GM19455 (cell line): ENCODE results near the gene APBA3.

ENCODE experiments used
- ATAC-seq: cut with Tn5 transposase; IDR thresholded peaks from one replicate; pipeline ENCODE4 v1.9.1; 2021; ENCODE audit not compliant: unreplicated experiment

The APBA3 gene, protein sequence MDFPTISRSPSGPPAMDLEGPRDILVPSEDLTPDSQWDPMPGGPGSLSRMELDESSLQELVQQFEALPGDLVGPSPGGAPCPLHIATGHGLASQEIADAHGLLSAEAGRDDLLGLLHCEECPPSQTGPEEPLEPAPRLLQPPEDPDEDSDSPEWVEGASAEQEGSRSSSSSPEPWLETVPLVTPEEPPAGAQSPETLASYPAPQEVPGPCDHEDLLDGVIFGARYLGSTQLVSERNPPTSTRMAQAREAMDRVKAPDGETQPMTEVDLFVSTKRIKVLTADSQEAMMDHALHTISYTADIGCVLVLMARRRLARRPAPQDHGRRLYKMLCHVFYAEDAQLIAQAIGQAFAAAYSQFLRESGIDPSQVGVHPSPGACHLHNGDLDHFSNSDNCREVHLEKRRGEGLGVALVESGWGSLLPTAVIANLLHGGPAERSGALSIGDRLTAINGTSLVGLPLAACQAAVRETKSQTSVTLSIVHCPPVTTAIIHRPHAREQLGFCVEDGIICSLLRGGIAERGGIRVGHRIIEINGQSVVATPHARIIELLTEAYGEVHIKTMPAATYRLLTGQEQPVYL

GRCh38 chr19:3761382-3762129 is at the start of gene APBA3:
APBA3 (minus strand) TSS chr19:3761692; CDS start chr19:3760264, 1,428 bp downstream.
- no peak for ATAC-seq

DNA sequence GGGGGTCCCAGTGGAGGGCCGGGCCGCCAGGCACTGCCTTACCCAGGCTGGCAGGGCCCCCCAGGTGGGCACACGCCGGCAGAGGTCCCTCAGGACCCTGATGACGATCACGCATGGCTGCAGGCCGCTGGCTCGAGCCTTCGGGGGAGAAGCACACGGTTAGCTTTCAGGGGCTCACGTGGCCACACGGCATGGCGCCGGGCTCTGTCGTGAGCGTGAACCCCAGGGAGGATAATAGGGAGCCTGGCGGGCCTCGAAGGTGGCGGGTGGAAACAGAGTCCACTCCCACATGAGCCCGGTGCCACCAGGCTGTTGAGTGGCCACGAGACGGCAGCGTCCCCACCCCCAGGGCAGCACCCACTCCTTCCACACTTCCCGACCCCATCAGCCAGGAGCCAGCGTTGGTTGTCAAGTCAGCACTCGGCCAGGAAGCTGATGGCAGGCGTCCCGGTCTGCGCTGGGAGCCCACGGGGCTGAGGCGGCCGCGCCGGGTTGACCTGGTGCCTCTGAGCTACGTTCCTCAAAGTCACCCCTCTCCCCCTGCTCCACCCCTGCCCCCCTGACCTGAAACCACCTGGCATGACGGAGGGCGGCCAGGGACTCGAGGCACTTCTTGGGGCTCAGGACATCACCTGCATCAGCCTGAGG is 49.3 kb upstream of the APBA3 start:
- ATAC-seq, result no peak

DNA sequence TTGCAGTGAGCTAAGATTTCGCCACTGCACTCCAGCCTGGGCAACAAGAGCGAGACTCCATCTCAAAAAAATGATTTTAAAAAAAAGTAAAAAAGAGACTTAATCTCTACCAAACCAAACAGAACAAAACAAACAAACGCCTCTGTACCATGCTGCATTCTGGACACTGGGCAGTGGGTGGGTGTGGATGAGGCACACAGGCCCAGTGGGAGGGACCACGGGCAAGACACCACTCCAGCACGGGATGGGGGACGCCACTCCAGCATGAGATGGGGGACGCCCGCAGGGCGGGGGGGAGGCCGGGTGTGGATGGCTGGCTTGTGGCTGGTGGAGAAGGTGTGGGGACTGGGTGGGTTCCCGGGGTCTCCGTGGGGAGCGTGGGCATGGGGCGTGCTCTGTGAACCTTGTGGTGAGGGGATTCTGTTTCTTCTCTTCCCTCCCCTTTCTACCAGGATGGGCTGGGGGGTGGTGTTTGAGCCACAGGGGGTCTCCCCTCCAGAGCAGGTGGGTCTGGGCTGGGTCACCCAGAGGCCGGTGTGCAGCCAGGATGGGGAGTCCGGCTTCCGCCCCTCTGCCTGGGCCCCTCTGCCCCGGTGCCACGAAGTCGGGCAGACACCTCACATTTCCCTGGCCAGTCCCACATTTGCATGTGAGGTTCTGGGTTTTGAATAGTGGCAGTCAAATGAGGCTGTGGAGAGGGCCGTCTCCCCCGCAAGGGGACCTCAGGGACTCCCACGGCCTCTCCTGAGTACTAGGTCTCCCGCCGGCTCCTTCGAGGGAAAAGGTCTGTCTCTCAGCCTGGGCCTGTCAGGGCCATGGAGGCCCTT is 48.6 kb upstream of the APBA3 start:
- no peak for ATAC-seq

- no peak for ATAC-seq
These were observed 47.1 kb upstream of the APBA3 start for GRCh38 chr19:3808420-3809143.

DNA sequence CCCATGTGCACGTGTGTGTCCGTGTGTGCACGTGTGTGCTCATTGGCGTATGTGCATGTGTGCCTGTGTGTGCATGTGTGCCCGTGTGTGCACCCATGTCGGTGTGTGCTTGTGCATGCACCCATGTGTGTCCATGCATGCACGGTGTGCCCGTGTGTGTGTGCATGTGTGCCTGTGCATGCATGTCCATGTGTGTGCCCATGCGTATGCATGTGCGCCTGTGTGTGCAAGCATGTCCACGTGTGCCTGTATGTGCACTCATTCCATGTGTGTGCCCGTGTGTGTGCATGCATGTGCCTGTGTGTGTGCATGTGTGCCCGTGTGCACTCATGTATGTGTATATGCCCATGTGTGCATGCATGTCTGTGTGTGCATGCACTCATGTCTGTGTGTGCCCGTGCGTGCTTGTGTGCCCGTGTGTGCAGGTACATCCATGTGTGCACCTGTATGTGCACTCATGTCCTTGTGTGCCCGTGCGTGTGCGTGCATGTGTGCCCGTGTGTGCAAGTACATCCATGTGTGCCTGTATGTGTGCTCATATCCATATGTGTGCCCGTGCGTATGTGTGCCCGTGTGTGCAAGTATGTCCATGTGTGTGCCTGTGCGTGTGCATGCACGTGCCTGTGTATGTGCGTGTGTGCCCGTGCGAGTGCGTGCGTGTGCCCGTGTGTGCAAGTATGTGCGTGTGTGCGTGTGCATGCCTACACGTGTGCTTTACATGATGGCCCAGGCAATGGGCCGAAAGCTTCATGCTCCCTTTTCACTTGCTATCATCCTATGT is 46.3 kb upstream of the APBA3 start:
- no peak for ATAC-seq

DNA sequence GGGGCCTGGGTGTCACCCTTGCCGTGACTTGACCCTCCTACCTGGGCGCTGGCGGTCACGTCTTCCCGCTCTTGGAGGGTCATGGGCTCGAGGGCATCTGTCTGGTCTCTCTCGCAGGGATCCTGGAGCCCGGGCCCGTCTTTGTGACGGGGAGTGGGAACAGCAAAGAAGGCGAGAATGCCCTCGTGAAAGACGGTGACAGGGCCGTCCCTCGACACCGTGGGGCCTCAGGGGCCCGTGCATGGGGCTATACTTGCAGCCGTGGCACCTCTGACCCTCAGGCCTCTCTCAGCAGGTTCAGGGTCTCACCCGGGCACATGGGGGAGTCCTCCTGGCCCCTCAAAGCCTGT is 45.6 kb upstream of the APBA3 start:
- ATAC-seq, result no peak

- ATAC-seq, result no peak
These were observed 44.4 kb upstream of the APBA3 start for GRCh38 chr19:3805859-3806258.

DNA sequence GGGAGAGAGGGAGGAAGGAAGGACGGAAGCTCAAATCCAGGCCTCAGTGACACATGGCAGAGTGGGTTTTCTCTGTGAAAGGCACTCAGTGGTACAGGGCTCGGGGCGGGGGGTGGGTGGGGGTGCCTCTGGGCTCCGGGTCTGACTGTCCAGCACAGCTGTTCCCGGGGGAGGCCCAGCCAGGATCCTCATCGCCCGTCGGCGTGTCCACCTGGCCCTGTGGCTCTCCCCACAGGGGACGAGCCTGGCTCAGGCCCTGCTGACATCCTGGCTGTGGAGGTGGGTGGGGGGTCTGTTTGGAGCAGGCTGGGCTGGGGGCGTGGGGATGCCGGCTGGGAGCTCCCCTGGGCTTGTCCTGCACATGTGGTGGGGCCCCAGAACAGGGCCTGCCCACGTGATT is 42.9 kb upstream of the APBA3 start:
- ATAC-seq, result no peak

GRCh38 chr19:3803986-3804385 is 42.5 kb upstream of the APBA3 start:
- no peak for ATAC-seq

GRCh38 chr19:3803114-3803888 is 41.8 kb upstream of the APBA3 start:
- no peak for ATAC-seq

- ATAC-seq, result no peak
These were observed 40.1 kb upstream of the APBA3 start for GRCh38 chr19:3801412-3802096.

GRCh38 chr19:3800996-3801395 is 39.5 kb upstream of the APBA3 start:
- no peak for ATAC-seq

GRCh38 chr19:3798137-3798536 is 36.6 kb upstream of the APBA3 start:
- no peak for ATAC-seq

DNA sequence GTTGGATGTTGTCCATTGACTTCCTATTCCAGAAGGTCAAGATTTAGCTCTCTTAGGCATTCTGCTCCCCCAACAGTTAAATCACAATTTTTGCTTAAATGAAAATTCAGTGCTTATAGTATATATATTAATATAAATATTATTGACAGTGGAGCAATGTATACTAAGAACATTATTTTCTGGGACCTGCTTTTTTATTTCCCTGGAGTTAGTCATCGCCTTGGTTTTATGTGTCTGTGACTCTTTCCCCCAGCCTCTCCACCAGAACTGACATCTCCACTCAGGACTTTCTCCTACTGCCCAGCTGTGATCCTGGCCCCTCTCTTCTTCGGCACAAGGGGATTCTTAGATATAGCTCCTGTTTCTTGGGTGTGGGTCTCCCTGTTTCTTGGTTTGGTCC is 34.9 kb upstream of the APBA3 start:
- ATAC-seq, result no peak

- ATAC-seq, result no peak
These were observed 32.3 kb upstream of the APBA3 start for GRCh38 chr19:3793799-3794198.

DNA sequence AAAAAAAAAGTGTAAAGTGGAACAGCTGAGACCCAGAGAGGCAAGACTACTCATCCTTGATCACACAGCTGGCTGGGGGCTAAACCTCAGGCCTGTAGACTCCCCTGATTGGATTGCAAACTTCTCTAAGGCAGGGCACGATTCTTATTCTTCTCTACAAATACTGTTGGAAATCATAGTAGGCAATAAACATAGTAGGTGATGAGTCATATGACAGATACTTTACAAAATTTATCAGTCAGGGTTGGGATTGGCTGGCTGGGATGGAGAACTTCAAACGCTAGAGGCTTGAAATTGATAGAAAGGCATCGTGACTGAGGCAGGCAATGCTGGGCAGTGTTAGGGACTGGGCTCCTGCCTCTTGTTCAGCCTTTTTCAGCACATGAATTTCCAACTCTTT is 30.6 kb upstream of the APBA3 start:
- no peak for ATAC-seq

DNA sequence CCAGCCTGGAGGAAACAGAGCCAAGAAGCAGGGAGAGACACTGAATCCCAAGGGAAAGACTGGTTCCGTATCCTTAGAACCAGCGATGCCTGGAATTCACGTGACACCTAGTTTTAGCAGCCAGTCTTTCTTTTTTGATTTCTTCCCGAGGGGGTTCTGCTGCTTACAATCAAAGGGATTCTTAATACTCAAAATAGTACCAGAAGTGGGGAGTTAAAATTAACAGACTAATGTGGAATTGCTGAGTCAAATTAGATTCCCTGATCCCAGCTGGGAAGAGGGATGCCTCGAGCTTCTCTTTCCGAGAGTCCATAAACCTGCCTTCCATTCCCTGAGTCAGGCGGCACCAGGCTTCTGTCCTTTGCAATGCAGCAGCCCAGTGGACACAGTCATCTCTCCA is 29.4 kb upstream of the APBA3 start:
- ATAC-seq, result no peak

DNA sequence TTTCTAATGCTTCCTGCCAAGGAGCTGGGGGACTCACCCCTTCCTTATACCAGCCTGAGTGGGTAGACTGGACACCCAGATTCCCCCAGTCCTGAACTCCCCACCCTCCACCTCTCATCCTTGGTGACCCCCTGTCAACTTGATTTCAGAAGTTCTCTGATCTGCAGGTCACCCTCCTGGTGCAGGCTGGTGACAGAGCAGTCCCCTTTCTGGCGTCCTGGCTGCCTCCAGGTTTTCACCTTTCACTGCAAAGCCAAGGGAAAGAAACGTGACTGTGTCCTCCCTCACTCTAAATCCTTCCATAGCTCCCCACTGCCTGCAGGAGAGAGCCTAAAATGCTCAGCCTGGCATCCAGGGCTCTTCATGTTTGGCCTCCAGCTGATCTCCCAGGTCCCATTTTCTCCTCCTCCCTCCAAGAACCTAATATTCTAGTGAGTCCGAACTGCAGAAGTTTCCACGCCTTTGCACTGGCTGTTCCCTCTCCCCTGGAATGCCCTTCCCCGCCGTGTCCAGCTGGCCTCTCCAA is 28.8 kb upstream of the APBA3 start:
- ATAC-seq, result no peak
